GM21367 (cell line): ENCODE measurements around the gene DSE.

Experiments used
- ATAC-seq: cut with Tn5 transposase; IDR thresholded peaks from one replicate; pipeline ENCODE4 v1.9.1; 2021; ENCODE audit not compliant: unreplicated experiment

The DSE gene

GRCh38 chr6:116386581-116387299 is 16.0 kb downstream of the DSE start:
- no peak for ATAC-seq

GRCh38 chr6:116387374-116387773 is 16.6 kb downstream of the DSE start:
- peak; percentile 46 for ATAC-seq

GRCh38 chr6:116388924-116389323 is 18.2 kb downstream of the DSE start:
- ATAC-seq, result no peak

- ATAC-seq, result no peak
These were observed 18.6 kb downstream of the DSE start for GRCh38 chr6:116389357-116389756.

- ATAC-seq, result peak; percentile 47
These were observed 19.8 kb downstream of the DSE start for GRCh38 chr6:116390581-116390980.

GRCh38 chr6:116392132-116393013 is 21.6 kb downstream of the DSE start:
- no peak for ATAC-seq

GRCh38 chr6:116393430-116393829 is 22.7 kb downstream of the DSE start:
- no peak for ATAC-seq

- no peak for ATAC-seq
These were observed 24.9 kb downstream of the DSE start for GRCh38 chr6:116395647-116396046.

- ATAC-seq, result no peak
These were observed 25.7 kb downstream of the DSE start for GRCh38 chr6:116396441-116396840.

GRCh38 chr6:116397914-116398313 is 27.2 kb downstream of the DSE start:
- no peak for ATAC-seq

- no peak for ATAC-seq
These were observed 27.7 kb downstream of the DSE start for GRCh38 chr6:116398316-116399010.

- ATAC-seq, result no peak
These were observed 28.5 kb downstream of the DSE start for GRCh38 chr6:116399287-116399686.

GRCh38 chr6:116400328-116400727 is 29.6 kb downstream of the DSE start:
- no peak for ATAC-seq

GRCh38 chr6:116402108-116402937 is 31.6 kb downstream of the DSE start:
- no peak for ATAC-seq

- no peak for ATAC-seq
These were observed 32.5 kb downstream of the DSE start for GRCh38 chr6:116403205-116403604.

- ATAC-seq, result no peak
These were observed 33.9 kb downstream of the DSE start for GRCh38 chr6:116404696-116405095.

GRCh38 chr6:116405138-116405537 is 34.4 kb downstream of the DSE start:
- peak; percentile 64 for ATAC-seq

- ATAC-seq, result no peak
These were observed 35.1 kb downstream of the DSE start for GRCh38 chr6:116405652-116406356.

- no peak for ATAC-seq
These were observed 36.1 kb downstream of the DSE start for GRCh38 chr6:116406678-116407345.

GRCh38 chr6:116408491-116408890 is 37.7 kb downstream of the DSE start:
- peak; percentile 24 for ATAC-seq
